ENCODE data around the gene PLEKHG4B.

PLEKHG4B gene

GRCh38 chr5:174291-174600 lies 82.3 kb downstream of the PLEKHG4B start:
- DNase-seq, result no peak

GRCh38 chr5:174876-175465 lies 83.0 kb downstream of the PLEKHG4B start:
- no peak for DNase-seq

GRCh38 chr5:176296-176823 lies 84.4 kb downstream of the PLEKHG4B start:
- DNase-seq, result no peak

- no peak for DNase-seq
These were observed 86.1 kb downstream of the PLEKHG4B start for GRCh38 chr5:178110-178509.

- DNase-seq, result no peak
These were observed 87.4 kb downstream of the PLEKHG4B start for GRCh38 chr5:179401-179800.

- DNase-seq, result no peak
These were observed 88.4 kb downstream of the PLEKHG4B start for GRCh38 chr5:180286-180918.

GRCh38 chr5:181160-181559 lies 89.2 kb downstream of the PLEKHG4B start:
- DNase-seq, result no peak

GRCh38 chr5:181566-181965 lies 89.6 kb downstream of the PLEKHG4B start:
- no peak for DNase-seq

DNA sequence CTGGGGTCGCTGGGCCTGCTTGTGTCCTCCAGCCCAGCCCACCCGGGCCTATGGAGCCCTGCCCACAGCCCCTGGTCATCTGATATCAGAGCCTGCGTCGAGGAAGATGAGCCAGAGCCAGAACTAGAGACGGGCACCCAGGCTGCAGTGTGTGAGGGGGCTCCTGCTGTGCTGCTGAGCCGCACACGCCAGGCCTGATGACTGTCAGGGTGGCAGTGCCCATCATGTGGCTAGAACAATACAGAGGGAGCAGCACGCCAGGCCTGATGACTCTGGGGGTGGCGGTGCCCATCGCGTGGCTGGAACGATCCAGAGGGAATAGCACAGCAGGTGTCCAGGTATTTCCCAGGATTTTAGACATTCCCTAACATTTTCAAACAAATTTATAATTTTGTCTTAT lies 90.2 kb downstream of the PLEKHG4B start:
- no peak for DNase-seq

- DNase-seq, result no peak
These were observed 92.5 kb downstream of the PLEKHG4B start for GRCh38 chr5:184471-184870.

- no peak for DNase-seq
These were observed 93.4 kb downstream of the PLEKHG4B start for GRCh38 chr5:185095-186070.

- DNase-seq, result no peak
These were observed 94.4 kb downstream of the PLEKHG4B start for GRCh38 chr5:186091-187041.

DNA sequence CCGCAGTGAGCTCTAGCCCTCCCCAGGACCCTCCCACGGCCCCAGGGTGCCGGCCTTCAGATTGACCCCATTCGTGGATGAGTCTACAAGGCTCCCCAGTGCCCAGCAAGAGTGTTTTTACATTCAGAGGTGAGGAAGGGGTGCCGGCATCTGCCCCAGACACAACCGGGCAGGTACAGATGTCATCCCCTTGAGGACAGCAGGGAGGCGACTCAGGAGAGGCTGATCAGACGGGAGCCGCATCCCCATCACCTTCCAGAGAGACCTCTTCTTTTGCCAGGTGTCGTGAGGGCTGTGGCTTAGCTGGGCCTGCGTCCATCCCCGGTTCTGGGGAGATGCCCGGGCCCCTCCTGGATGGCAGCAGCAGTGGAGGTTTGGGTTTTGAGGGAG lies 95.1 kb downstream of the PLEKHG4B start:
- no peak for DNase-seq

DNA sequence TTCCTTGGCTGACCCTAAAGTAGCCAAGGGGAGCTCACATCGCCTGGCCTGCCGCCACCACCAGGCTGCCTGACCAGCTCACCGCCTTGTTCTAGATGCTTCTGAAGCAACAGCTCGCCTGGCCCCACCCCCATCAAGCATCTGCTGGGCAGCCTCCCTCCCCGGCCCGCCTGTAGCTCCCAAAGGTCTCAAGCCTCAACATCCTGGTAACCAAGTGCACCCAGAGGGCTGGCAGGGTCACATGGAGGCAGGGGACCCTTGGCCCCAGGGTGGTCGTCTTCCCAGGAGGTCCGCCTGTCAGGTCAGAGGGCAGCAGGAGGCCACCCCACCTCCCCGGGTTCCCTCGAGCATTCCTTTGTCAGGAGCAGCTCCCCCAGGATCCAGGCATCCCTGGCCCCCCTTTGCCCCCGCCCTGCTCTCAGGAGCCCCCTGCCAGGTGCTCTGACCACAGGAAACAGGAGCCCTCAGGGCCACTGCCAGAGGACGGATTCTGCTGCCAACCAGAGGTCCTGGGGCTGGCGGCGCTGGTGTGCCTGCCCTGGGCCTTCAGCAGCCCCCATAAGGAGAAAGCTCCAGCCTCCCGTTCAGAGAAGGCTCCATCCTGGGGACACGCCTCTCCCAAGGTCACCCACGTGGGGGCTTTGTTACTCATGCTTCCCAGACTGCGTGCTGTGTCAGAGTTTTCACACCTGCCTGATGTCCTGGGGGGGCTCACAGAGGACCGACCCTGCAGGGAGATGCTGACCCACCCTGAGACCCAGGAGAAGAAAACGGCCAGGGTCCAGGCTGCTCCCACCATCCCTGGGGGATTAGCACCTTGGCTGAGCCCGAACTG lies 95.9 kb downstream of the PLEKHG4B start:
- DNase-seq, result no peak

DNA sequence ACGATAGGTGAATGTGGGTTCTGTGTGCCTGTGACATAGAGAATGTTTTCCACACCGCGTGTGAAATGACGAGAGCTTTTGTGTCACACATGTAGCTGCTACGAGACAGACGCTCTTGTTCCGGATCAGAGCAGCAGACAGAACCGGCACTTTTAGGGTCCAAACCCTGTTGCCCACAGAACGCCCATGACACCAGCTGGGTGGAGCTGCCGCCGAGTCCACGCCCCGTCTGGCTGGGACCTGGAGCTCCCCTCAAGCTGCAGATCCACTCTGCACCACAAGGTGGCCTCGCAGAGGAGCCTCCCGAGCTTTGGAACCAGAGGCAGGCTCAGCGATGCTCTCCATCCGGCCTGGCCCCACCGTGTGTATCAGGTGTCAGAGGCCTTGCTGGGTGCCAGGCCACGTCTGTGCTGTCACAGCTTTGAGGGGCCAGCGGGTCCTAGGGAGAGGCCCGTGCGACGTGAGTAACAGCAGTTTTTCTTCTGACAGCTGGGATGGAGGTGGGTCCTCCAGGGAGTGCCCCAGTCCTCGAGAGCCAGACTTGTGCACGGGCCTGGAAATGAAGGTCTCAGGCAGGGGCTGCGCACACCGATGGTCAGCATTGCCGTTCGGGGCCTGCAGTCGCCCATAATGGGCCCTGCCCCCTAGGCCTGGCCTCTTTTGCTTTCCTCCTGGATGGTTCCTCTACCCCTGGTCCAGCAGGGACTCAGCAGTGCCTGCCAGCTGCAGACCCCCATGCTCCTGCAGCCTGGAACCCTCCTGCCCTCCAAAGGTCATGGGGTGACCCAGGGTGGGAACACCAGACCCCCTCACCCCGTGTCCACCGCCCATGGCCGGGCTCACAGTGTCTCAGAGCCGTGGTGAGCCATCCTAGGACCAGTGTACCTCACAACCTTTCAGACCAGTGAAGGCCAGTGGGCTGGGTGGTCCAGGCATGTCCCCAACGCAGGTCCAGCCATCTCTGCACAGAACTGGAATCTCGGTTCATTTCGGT lies 96.8 kb downstream of the PLEKHG4B start:
- DNase-seq, result peak; percentile 72 to 88 (median 79)

DNA sequence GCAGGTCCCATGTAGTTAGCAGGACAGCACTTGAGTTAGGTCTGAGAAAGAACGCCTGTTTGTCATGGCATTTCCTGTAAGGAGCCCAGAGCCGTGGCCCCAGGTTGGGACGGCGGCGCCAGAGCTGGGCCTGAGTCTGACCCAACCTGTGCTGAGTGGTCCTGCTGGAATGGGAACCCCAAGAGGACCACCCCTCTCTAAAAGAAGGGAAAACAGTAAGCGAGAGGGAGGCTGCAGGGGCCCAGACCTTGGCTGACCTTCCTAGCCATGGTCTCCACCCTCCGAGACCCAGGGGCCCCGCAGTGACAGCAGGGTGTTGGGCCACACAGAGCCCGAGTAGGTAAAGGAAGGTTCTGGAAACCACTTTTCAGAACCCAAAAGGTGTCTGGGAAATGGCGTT lies 97.5 kb downstream of the PLEKHG4B start:
- DNase-seq, result no peak

GRCh38 chr5:189976-190365 lies 98.0 kb downstream of the PLEKHG4B start:
- DNase-seq, result no peak

DNA sequence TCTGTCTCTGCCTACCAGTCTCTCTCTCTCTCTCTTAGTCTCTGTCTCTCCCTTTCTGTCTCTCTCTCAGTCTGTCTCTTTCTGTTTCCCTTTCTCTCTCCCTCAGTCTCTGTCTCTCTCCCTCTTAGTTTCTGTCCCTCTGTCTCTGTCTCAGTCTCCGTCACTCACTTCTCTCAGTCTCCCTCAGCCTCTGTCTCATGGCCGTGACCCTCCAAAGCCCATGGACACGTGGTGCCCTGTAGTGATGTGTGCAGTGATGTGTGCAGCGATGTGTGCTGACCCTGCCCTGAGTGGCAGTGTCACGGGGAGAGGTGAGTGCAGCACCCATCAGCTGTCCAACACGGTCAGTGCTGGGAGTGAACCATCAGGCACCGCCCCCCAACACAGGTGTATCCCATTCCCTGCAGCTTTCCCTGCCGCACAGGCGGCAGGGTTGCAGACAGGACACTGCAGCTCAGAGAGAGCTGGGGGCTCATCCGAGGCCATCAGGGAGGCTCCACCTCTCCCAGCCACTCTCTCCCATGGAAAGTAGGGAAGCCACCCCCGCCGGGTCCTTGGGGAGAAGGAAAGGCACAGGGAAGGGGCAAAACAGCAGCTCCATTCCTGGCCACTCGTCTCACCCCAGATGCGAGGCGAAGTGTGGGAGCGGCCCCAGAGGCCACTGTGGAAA lies 98.5 kb downstream of the PLEKHG4B start:
- DNase-seq, result no peak

DNA sequence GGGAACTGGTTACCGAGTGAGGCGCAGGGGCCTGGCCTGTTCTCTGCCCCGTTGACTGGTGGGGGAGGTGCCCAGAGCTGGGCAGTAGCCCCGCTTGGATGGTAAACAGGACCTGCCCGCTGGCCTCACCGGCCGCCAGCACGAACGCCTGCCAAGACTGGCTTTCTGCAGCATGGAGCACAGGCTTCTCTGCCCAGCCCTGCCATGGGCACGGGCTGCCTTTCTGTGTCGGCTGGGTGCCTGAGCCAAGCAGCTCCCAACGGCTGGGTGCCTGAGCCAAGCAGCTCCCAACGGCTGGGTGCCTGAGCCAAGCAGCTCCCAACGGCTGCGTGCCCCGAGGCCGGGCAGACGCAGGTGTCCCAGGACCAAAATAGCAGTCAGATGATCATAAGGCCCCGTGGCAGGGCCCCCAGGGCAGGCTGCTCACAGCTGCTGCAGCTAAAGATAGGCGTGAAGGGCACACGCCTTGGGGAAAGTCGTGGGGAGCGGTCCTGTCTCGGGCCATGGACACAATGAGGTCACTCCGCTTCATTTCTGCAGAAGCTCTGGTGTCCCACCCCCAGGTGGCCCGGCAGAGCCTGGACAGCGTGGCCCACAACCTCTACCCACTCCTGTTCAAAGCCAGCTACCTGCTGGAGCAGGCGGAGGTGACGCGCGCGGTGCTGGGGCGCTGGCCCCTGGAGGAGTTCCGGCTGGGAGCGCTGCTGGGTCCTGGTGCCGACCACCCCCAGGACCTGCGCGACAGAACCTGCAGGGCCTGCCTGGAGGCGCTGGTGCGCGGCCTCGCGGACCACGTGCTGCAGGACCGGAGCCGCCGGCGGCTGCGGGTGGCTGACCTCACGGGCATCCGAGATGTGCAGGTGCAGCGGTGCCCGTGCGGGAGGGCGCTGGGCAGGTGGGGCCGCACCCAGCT lies 99.3 kb downstream of the PLEKHG4B start, which contains the start of gene LRRC14B:
LRRC14B (plus strand) TSS at position 460 of the 913 bp plus-strand sequence; CDS start at position 504, 44 bp downstream.
- peak in 3 of 6 experiments; percentile 5 to 17 (median 8) for DNase-seq
